Measurements from ENCODE around the gene MRPL43. TPM values are rescaled to one million over a fixed set of nuclear protein-coding genes. Genes with fewer than 3 reads are reported as not detected.

MRPL43 gene
- total and polyA plus RNA-seq, 2 donors (not counting 3 experiments of a cell fraction or from before 2014, with no cell fraction given), result 75.0 to 144 TPM

- TF ChIP-seq, protein P1, sequence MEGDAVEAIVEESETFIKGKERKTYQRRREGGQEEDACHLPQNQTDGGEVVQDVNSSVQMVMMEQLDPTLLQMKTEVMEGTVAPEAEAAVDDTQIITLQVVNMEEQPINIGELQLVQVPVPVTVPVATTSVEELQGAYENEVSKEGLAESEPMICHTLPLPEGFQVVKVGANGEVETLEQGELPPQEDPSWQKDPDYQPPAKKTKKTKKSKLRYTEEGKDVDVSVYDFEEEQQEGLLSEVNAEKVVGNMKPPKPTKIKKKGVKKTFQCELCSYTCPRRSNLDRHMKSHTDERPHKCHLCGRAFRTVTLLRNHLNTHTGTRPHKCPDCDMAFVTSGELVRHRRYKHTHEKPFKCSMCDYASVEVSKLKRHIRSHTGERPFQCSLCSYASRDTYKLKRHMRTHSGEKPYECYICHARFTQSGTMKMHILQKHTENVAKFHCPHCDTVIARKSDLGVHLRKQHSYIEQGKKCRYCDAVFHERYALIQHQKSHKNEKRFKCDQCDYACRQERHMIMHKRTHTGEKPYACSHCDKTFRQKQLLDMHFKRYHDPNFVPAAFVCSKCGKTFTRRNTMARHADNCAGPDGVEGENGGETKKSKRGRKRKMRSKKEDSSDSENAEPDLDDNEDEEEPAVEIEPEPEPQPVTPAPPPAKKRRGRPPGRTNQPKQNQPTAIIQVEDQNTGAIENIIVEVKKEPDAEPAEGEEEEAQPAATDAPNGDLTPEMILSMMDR (IDR thresholded peaks at IDR 0.05; ENCODE audit: extremely low read depth in 1 of 2, insufficient read depth in 1 of 2, low read depth in 1 of 2, low read length in 2 of 2), result peak; percentile 93 to 95
- TF ChIP-seq EZH2 (IDR thresholded peaks at IDR 0.05; ENCODE audit: borderline replicate concordance, low read depth, low read length, severe bottlenecking), result no peak
- peak; percentile 86 for FAIRE-seq
- no peaks in the 10 kb centered on the region for H3K9me1 ChIP-seq (replicated peaks; ENCODE audit: control insufficient read depth, extremely low read depth, insufficient read depth, low read length)
- dilution Hi-C loops (cut with MboI; ENCODE audit: extremely low pct_ligation_motif_present, low sequenced_read_pairs) (no loop called here), intact Hi-C loops (cut with micrococcal nuclease) (loop anchor here (1.0 to 2.0 kb wide), 2 partner anchors 16 to 63 kb away; partner anchors contain the start of gene KAZALD1)
- peak overlapping the region; percentile 6 for H3K4me2 ChIP-seq (ENCODE audit: insufficient read depth, low read length)
- peak overlapping the region; percentile 45 to 52 (median 49) for H3K4me3 ChIP-seq (replicated peaks in 1 of 3; ENCODE audit: insufficient read depth in 1 of 3, low read depth in 1 of 3, low read length in 3 of 3)
- no peaks in the 10 kb centered on the region for H3K27me3 ChIP-seq (ENCODE audit: control insufficient read depth in 2 of 2, insufficient read depth in 2 of 2, low read length in 2 of 2)
- H3K79me2 ChIP-seq (ENCODE audit: control insufficient read depth, insufficient read depth, low read length), result peaks cover 24% of the 10 kb centered on the region
- ChIA-PET CTCF (interaction anchor here (0.5 to 12.6 kb wide), 13 partner anchors 10 to 145 kb away, joined by 3 to 254 read pairs (median 4); partner anchors contain the start of genes MRPL43, PDZD7, SEMA4G and SFXN3), POLR2A (no interaction called here)
- H3K9ac ChIP-seq (replicated peaks; ENCODE audit: extremely low read depth, insufficient read depth, low read length), result peak overlapping the region; percentile 84
- peak overlapping the region; percentile 86 for H3K27ac ChIP-seq (ENCODE audit: insufficient read depth, low read depth, low read length)
- peak overlapping the region; percentile 87 for H2AFZ ChIP-seq (ENCODE audit: low read depth, low read length)
- no peaks in the 10 kb centered on the region for H4K20me1 ChIP-seq (replicated peaks; ENCODE audit: control insufficient read depth, extremely low read depth, insufficient read depth, low read length)
- H3K9me3 ChIP-seq (replicated peaks; ENCODE audit: control insufficient read depth, insufficient read depth, low read length), result no peaks in the 10 kb centered on the region
- H3K36me3 ChIP-seq (ENCODE audit: control insufficient read depth in 2 of 2, extremely low read depth in 1 of 2, insufficient read depth in 2 of 2, low read length in 2 of 2), result peaks cover 3 to 4% of the 10 kb centered on the region in 2 experiments
- BruUV-seq (replicated peaks), result no TSS peak
- H3K4me1 ChIP-seq (ENCODE audit: control insufficient read depth, extremely low read depth, insufficient read depth, low read length), result peaks cover 33% of the 10 kb centered on the region
- peak; percentile 71 for DNase-seq (ENCODE audit: low read depth, low spot score)
These were observed 10.3 kb upstream of the MRPL43 start for GRCh38 chr10:100997360-100998182.
